Ovary (tissue), 9 donors: Measurements from ENCODE around the gene AKR1E2. TPM values are rescaled to one million over a fixed set of nuclear protein-coding genes. Genes with fewer than 3 reads are reported as not detected.

Source experiments
- DNase-seq, 5 donors: peaks; one replicate each; pipeline ENCODE4 v3.0.0-alpha.2; 2019 to 2020
- H3K27ac ChIP-seq, 2 donors: fragments of 200-600 bp; one replicate each; pipeline versions ENCODE4 v1.5.1 to v1.8.0; 2019 to 2022
- H3K27me3 ChIP-seq: fragments of 200-600 bp; one replicate; pipeline ENCODE4 v1.8.0; 2022
- H3K36me3 ChIP-seq: fragments of 200-600 bp; sonication (generic); one replicate; pipeline ENCODE4 v1.5.1; 2019
- H3K4me1 ChIP-seq: one replicate; pipeline ENCODE4 v1.8.1; 2013; ENCODE audit warnings: mild to moderate bottlenecking, moderate library complexity; ENCODE audit not compliant: insufficient read depth
- H3K4me3 ChIP-seq: fragments of 200-600 bp; sonication (generic); one replicate; pipeline ENCODE4 v1.5.1; 2017
- H3K9me3 ChIP-seq, 2 donors: fragments of 200-600 bp in 1 of 2; sonication (generic) in 1 of 2; one replicate each; pipeline versions ENCODE4 v1.5.1 to v1.8.1; 2013 to 2019; ENCODE audit warnings: mild to moderate bottlenecking in 1 of 2, moderate library complexity in 1 of 2
- EP300 ChIP-seq: sonication (generic); formaldehyde crosslinking; IDR thresholded peaks from one replicate; pipeline ENCODE4 v1.6.1; 2017; ENCODE audit warnings: antibody characterized with exemption
- POLR2A ChIP-seq: fragments of 450-650 bp; IDR thresholded peaks from one replicate; pipeline ENCODE4 v1.6.1; 2017; ENCODE audit warnings: antibody characterized with exemption, mild to moderate bottlenecking, moderate library complexity
- WGBS, 3 donors: extraction: QIAGEN DNeasy Blood & Tissue Kit in 1 of 3; methylation state at CpG; one replicate each; pipeline versions ENCODE4 v1.1.5 to v1.1.7; 2013 to 2017; 5-methylcytosine and 5-hydroxymethylcytosine counted together
- intact Hi-C, 4 donors: fragments of 100-400 bp; cut with DNase I; formaldehyde crosslinking; loops; one replicate each; pipeline versions ENCODE4 v1.11.0 to v1.15.1; 2022 to 2023
- polyA plus RNA-seq, 2 donors: library from polyadenylated mRNA; stranded (reverse); fragments of 200-250 nt in 1 of 2; fragments of 350-450 nt in 1 of 2; fragmentation: Illumina TruSeq in 1 of 2; extraction: RNeasy Lipid Tissue Mini Kit (QIAGEN cat#74804) in 1 of 2; gene quantifications; one replicate each; pipeline ENCODE4 v1.2.3, GENCODE V29; 2013 to 2014
- total RNA-seq, 7 donors: library from RNA; depleted of rRNA in 2 of 7; stranded (reverse); fragments of >200 nt in 2 of 7; fragmentation: NEBNext Ultra II Directional in 3 of 7; extraction: Animal tissue kit (Norgen Biotek cat#: 25700) in 3 of 7; gene quantifications; one replicate each; pipeline versions ENCODE4 v1.1.0 to v1.2.4, GENCODE V29; 2016 to 2023
- TF ChIP-seq, protein P1 (sequence below), 3 donors: fragments of 450-650 bp in 2 of 3; fragments of 200-600 bp in 1 of 3; IDR thresholded peaks; one replicate each; pipeline versions ENCODE4 v1.5.1 to v1.8.0; 2016 to 2022; ENCODE audit warnings: antibody characterized with exemption in 3 of 3, mild to moderate bottlenecking in 1 of 3
- donor health status: DM: no; HTN: no; CAD: no; lungs with moderate emphysema.
- donor health status: DM: no; HTN: no; CAD: no.
- donor health status: Bipolar disorder and iron deficiency.
- donor health status: DM: yes; HTN: yes; CAD: no.
- donor health status: DM: no; HTN: no; CAD: no.
- donor health status: DM: yes; HTN: yes; CAD: no.

Gene AKR1E2
- total and polyA plus RNA-seq, 9 donors, result 1.3 to 8.1 (median 4.4) TPM

DNA sequence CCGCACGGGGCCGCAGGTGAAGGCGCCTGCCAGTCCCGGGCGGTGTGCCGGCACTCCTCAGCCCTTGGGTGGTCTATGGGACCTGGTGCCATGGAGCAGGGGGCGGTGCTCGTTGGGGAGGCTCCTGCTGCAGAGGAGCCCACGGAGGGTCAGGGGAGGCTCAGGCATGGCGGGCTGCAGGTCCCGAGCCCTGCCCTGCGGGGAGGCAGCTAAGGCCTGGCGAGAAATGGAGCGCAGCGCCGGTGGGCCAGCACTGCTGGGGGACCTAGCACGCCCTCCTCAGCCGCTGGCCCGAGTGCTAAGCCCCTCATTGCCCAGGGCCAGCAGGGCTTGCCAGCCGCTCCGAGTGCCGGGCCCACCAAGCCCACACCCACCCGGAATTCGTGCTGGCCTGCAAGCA is 18.9 kb downstream of the AKR1E2 start:
- no peaks in the 10 kb centered on the region for H3K4me1 ChIP-seq
- no peak overlapping the region for H3K4me3 ChIP-seq
- H3K27me3 ChIP-seq, result no peaks in the 10 kb centered on the region
- intact Hi-C loops, result loop anchor here in 2 of 4 donors (5.0 to 10.0 kb wide), 3 partner anchors 252 to 587 kb away; no protein-coding TSS in a partner anchor
- no peak overlapping the region for H3K27ac ChIP-seq
- WGBS, 3 donors, result 96 to 97% (median 97%) methylated on average over 25 of the region's 25 CpGs
- no peaks in the 10 kb centered on the region for H3K9me3 ChIP-seq
- no peaks in the 10 kb centered on the region for H3K36me3 ChIP-seq
- DNase-seq, result no peak
- TF ChIP-seq EP300 (no peak), POLR2A (no peak)
- TF ChIP-seq, protein P1, sequence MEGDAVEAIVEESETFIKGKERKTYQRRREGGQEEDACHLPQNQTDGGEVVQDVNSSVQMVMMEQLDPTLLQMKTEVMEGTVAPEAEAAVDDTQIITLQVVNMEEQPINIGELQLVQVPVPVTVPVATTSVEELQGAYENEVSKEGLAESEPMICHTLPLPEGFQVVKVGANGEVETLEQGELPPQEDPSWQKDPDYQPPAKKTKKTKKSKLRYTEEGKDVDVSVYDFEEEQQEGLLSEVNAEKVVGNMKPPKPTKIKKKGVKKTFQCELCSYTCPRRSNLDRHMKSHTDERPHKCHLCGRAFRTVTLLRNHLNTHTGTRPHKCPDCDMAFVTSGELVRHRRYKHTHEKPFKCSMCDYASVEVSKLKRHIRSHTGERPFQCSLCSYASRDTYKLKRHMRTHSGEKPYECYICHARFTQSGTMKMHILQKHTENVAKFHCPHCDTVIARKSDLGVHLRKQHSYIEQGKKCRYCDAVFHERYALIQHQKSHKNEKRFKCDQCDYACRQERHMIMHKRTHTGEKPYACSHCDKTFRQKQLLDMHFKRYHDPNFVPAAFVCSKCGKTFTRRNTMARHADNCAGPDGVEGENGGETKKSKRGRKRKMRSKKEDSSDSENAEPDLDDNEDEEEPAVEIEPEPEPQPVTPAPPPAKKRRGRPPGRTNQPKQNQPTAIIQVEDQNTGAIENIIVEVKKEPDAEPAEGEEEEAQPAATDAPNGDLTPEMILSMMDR (IDR thresholded peaks at IDR 0.05), result no peak

DNA sequence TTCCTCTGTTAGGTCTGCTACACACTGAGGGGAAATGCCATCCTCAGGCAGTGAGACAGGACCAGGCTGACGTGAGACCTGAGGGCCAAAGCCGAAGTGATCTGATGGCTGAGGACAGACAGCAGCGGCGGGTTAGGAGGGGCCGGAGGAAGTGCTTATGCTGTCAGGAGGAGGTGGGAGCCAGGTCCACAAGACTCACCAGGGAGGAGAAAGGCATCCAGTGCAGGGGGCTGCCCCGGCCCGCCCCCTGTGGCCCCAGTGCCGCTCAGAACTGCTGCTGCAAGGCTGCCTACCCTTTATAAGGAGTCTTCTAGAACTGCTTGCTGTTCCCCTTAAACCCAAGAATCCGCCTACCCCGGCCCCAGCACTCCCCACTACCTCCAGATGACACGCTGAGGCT is 19.8 kb downstream of the AKR1E2 start:
- WGBS, 3 donors, result 89 to 98% (median 95%) methylated on average over 11 of the region's 11 CpGs

DNA sequence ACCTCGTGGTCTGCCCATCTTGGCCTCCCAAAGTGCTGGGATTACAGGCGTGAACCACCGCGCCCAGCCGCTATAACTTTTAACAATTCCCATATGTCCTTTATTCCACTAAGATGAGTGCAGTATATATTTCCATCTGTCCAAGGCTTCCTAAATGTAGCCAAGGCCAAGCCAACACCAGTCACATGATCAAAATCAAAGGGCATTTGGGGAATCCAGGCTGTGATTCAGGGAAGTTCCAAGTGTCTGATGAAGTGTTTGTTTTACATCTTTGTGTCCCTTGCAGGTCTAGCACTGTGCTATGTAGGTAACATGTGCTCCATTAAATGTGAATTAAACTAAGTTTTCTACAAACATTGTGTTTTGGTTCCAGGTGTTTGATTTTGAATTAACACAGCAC is 20.8 kb downstream of the AKR1E2 start:
- H3K36me3 ChIP-seq, result no peaks in the 10 kb centered on the region
- no peak overlapping the region for H3K27ac ChIP-seq
- DNase-seq, result no peak
- no peaks in the 10 kb centered on the region for H3K27me3 ChIP-seq
- no peak overlapping the region for H3K4me3 ChIP-seq
- no peaks in the 10 kb centered on the region for H3K4me1 ChIP-seq
- 74 to 80% (median 77%) methylated on average over 5 of the region's 5 CpGs for WGBS, 3 donors
- intact Hi-C loops, result loop anchor here in 2 of 4 donors (5.0 to 10.0 kb wide), 3 partner anchors 251 to 586 kb away; no protein-coding TSS in a partner anchor
- no peaks in the 10 kb centered on the region for H3K9me3 ChIP-seq
- TF ChIP-seq, protein P1 (IDR thresholded peaks at IDR 0.05), result no peak
- TF ChIP-seq EP300, result no peak
- no peak for TF ChIP-seq POLR2A

More for the DNA sequence above, 19.8 kb downstream of the AKR1E2 start:
- H3K9me3 ChIP-seq, result no peaks in the 10 kb centered on the region
- TF ChIP-seq, protein P1 (IDR thresholded peaks at IDR 0.05), result no peak
- no peaks in the 10 kb centered on the region for H3K27me3 ChIP-seq
- intact Hi-C loops, result loop anchor here in 2 of 4 donors (5.0 to 10.0 kb wide), 3 partner anchors 252 to 587 kb away; no protein-coding TSS in a partner anchor
- no peaks in the 10 kb centered on the region for H3K4me1 ChIP-seq
- H3K36me3 ChIP-seq, result no peaks in the 10 kb centered on the region
- H3K27ac ChIP-seq, result no peak overlapping the region
- no peak overlapping the region for H3K4me3 ChIP-seq
- DNase-seq, result no peak

DNA sequence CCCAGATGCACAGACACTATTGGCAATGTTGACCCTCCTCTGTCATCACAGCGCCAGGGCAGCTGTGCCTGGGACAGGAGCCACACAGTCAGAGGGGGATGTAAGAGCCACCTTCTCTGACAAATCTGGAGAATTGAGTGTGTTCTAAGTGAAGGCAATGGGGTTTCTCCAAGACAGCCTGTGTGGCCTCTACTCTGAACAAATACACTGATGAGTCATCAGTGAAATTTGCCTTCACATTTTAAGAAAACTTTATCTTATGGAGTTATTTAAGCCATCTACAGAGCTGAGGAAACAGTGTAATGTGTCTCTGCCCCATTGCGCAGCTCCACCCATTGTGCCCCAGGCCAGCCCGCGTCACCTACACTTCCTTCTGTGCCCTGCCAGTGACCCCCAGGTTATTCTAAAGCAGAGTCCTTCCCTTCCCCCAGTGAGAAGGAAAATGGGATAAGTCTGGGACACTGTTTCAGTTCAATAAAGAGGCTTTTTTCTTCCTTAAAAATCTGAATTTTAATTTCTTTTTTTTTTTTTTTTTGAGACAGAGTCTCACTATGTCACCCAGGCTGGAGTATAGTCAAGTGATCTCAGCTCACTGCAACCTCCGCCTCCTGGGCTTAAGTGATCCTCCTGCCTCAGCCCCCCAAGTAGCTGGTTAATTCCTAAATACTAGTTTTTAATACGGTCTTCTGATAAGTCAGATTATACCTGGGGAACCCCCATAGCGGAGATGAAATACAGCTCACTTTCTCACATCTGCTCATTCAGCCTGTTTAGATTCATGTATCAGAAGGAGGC is 21.8 kb downstream of the AKR1E2 start:
- no peak for DNase-seq
- H3K27me3 ChIP-seq, result no peaks in the 10 kb centered on the region
- no peaks in the 10 kb centered on the region for H3K36me3 ChIP-seq
- no peak overlapping the region for H3K4me3 ChIP-seq
- TF ChIP-seq POLR2A (no peak), EP300 (no peak)
- TF ChIP-seq, protein P1 (IDR thresholded peaks at IDR 0.05), result no peak
- H3K4me1 ChIP-seq, result peaks cover 1% of the 10 kb centered on the region
- H3K9me3 ChIP-seq, result no peaks in the 10 kb centered on the region
- intact Hi-C loops, result loop anchor here in 2 of 4 donors (5.0 to 10.0 kb wide), 3 partner anchors 250 to 585 kb away; no protein-coding TSS in a partner anchor
- no peak overlapping the region for H3K27ac ChIP-seq
- WGBS, 3 donors, result 67 to 76% (median 73%) methylated on average over 7 of the region's 7 CpGs
